ENCODE data around the gene HPSE.
A peak's percentile ranks its signal among the peaks of the same experiment; 100 is the strongest.
"Not testable (repeated sequence)": the region's sequence is repeated elsewhere in the genome, so short reads cannot be mapped to it uniquely, and the experiment has no call there.

HPSE gene

DNA sequence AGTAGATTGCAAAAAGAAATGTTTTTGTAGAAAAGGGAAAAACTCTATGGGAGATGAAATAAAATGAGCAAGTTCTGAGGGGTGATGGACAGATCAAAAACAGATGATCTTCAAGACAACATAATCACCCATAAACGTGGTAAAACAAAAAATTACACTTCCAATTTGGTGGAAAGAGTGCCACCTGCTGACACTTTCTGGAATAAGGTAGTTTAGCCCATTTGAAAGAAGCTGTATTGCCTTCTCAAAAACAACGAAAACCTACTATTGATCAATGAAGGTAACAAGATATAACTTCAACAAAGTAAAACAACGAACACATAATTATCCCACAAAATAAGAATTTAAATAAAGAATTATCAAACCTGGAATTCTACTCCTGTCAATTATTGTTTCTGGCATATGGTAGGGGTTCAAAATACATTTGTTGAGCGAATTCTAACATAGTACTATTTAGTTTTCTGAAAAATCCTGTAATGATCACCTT lies 52.6 kb downstream of the HPSE start:
- ATAC-seq = no peak

DNA sequence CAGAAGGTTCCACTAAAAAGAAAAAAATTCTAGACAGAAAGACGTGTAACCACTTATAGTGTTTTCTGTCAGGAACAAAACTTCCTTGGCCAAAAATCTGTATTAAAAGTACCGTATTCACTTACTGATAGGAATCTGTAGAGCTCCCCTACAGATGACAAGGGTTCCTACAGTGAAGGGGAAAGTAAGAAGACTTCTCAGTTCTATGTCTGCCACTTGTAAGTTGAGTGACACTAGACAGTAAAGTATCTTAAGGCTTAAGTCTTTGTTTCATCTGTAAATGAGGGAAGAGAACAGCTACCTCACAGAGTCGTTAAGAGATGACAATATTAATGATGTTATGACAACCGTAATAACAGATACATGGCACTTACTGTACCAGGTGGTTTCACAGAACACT lies 53.3 kb downstream of the HPSE start:
- no peak for ATAC-seq

DNA sequence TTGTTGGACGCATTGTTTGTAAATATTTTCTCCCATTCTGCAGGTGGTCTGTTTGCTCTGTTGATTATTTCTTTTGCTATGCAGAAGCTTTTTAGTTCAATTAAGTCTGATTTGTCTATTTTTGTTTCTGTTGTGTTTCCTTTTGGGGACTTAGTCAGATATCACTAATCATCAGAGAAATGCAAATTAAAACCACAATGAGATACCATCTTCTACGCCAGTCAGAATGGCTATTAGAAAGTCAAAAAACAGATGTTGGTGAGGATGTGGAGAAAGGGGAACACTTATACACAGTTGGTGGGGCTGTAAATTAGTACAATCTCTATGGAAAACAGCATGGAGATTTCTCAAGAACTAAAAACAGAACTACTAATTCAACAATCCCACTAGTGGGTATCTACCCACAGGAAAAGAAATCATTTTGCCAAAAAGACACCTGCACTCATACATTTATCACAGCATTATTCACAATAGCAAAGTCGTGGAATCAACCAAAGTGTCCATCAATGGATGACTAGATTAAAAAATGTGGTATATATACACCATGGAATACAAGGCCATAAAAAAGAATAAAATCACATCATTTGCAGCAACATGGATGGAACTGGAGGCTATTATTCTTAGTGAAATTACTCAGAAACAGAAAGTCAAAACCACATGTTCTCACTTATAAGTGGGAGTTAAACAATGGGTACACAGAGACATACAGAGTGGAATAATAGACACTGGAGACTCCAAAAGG lies 58.2 kb downstream of the HPSE start:
- ATAC-seq = peak; percentile 91

DNA sequence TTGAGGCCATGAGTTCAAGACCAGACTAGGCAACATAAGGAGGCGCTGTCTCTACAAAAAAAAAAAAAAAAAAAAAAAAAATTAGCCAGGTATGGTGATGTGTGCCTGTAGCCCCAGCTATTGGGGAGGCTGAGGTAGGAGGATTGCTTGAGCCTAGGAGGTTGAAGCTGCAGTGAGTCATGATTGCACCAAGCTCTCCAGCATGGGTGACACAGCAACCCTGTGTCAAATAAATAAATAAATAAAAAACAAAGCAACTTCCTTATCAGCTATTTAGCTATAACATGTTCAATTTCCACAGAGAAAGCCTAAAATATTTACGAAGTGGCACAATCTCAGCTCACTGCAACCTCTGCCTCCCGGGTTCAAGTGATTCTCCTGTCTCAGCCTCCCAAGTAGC lies 60.7 kb downstream of the HPSE start:
- not testable (repeated sequence) for ATAC-seq

DNA sequence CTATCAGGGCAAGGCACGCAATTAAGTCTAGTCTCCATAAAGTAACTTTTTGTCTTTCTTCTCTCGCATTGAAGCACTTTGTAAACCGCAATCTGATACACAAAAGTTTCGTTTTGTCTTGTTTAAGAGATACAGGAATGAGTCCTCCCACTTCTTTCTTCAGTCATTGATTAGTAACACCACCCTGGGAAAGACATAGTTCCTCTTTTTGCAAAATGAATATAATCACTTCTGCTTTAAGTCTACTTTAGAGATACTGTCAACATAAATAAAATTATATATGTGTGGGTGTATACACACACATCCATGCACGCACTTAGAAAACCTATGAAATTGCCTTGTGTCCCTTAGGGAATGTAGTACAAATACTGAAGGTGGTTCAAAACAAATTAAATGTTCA lies 61.7 kb downstream of the HPSE start:
- ATAC-seq = peak in 1 of 2 donors; percentile 14

GRCh38 chr4:83269256-83269655 lies 65.4 kb downstream of the HPSE start:
- ATAC-seq = no peak

- no peak for ATAC-seq
Measured at GRCh38 chr4:83268491-83268890, 66.2 kb downstream of the HPSE start.

GRCh38 chr4:83267830-83268475 lies 66.7 kb downstream of the HPSE start:
- ATAC-seq = no peak

GRCh38 chr4:83267121-83267829 lies 67.4 kb downstream of the HPSE start:
- ATAC-seq = no peak

DNA sequence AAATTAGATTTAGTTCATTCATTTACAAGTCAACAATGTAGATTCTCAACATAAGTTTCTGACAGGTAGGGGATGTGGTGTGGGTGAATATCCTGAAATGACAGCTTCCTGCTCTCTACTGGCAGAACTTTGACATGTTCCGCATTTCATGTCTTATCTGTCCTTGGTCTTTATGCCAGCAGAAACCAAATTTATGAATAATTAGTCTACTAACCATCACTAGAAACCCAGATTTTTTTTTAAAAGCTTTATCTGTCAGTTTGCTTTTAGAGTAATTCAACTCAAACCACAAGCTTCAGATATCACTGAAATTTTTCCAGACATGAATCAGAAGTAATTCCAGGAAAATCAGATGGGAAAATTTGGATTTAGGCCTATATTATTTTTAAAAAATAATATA lies 68.0 kb downstream of the HPSE start:
- peak in 1 of 2 donors; percentile 59 for ATAC-seq

DNA sequence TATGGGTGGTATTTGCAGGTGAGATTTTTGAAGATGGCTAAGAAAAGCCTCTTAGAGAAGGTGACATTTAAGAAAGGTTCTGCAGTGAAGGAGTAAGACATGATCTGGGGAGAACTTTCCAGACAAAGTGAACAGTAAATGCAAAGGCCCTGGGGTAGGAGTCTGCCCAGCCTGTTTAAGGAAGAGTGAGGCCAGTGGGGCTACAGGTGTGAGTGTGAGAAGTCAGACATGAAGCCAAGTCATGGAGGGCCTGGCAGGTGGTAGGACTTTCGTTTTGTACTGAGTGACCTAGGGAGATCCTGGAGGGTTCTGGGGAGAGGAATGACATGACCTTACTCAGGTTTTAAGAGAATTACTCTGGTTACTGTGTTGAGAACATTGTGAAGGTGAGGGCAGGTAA lies 71.5 kb downstream of the HPSE start:
- no peak for ATAC-seq

GRCh38 chr4:83262682-83263081 lies 72.0 kb downstream of the HPSE start:
- no peak for ATAC-seq

- ATAC-seq = no peak
Measured at GRCh38 chr4:83261307-83261706, 73.3 kb downstream of the HPSE start.

DNA sequence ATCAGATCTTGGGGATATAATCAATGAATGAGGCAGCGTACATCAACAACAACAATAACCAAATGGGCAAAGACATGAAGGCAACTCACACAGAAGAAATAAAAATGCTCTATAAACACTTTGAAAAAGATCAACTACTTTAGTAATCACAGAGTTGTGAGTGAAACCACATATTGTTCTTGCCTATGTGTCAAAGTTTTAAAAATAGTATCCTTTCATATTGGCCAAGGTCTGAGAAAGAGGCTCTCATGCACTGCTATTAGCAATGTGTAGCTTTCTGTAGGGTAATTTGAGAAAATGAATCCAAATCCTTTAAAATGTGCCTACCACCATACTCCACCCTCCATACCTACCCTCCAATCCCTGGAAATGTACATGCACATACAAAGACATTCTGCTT lies 75.1 kb downstream of the HPSE start:
- no peak for ATAC-seq

DNA sequence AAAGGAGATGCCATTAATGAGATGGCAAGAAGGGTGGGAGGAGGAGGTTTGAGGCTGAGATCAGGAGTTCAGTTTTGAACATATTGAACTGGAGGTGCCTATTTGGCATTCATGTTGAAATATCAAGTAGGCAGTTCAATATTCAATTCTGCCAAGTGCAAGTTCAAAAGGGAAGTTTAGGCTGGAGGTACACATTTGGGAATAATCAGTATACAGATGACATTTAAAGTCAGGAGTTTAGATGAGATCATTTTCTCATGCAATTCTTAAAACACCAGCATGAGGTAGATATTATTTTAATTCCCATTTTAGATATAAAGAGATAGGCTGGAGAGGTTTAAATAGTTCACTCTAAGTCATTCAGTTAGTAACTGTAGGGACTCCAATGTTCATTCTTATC lies 76.2 kb downstream of the HPSE start:
- ATAC-seq = no peak

DNA sequence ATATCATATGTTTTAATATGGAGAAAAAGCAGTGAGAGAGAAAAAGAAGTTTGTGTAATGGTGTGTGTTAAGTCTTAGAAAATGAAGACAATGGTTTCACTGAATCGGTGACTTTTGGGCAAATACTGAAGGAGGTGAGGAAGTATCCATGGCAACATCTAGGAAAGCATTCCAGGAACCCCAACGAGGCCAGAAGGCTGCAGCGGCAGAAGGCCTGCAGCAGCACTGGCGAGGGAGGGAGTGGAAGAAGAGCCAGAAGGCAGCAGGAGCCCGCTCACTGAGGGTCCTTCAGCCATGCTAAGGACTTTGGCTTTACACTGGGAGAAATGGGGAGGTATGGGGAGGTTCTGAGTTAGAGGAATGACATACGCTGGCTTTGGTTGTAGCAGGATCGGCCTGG lies 76.8 kb downstream of the HPSE start:
- no peak for ATAC-seq

GRCh38 chr4:83255584-83255983 lies 79.1 kb downstream of the HPSE start:
- ATAC-seq = no peak

- peak; percentile 44 to 48 for ATAC-seq
Measured at GRCh38 chr4:83252782-83253405, 81.8 kb downstream of the HPSE start.

- ATAC-seq = no peak
Measured at GRCh38 chr4:83251447-83251830, 83.2 kb downstream of the HPSE start.

- no peak for ATAC-seq
Measured at GRCh38 chr4:83250687-83251446, 83.8 kb downstream of the HPSE start.

DNA sequence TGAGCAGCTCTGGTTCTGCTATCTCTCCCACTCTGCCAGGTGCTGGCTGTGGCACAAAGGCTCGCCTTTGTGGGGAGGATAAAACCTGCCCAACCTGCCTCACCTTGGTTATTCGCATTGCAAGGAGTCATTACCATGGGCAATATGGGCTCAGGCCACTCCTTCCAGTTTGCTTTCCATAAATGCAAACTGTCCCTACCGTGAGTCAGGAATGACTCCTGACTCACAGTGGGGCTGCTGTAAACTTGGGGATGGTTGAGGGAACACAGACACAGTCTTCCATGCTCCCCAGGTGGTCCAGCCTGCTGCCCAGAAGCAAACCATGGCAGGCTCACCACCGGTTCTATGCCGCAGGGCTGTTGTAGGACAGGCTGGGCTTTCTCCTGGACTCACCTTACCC lies 86.2 kb downstream of the HPSE start:
- ATAC-seq = no peak
